H54 (cell line): Measurements from ENCODE around the gene GRIA1.
A peak's percentile ranks its signal among the peaks of the same experiment; 100 is the strongest.

Experiments used
- DNase-seq: peaks from one replicate; pipeline ENCODE4 v3.0.0; 2011; ENCODE audit warnings: low spot score, mixed read lengths; ENCODE audit not compliant: insufficient read length
- FAIRE-seq: peaks from 3 replicates; lab custom pipeline; 2011; peaks lifted over from hg19 to GRCh38; lab: Jason Lieb, UNC
- POLR2A ChIP-seq: IDR thresholded peaks from 2 replicates; pipeline ENCODE4 v1.6.1; 2011; ENCODE audit warnings: low read depth, mild to moderate bottlenecking, low read length

Gene GRIA1

DNA sequence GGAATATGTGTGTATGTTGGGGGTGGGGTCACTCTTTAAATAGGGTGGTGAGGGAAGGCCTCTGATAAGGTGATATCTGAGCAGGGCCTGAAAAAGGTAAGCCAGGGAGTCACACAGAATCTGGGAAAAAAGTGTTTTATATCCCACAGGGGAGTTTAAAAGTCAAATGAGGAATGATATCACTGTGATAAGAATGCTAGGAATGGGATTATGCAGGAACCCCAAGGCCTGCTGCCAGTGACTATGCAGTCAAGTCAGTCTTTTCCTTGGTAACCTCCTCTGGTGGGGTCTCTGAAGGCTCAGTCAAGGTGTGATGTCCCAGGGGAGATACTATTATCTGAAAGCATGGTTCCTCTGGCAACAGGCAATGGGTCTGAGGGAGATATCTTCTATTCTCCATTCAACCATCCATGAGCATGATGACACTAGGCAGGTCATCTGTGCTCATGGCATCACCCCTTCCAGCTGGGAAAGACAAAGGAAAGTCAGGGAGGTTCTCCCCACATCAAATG is 53.5 kb downstream of the GRIA1 start:
- FAIRE-seq, result no peak
- no peak for TF ChIP-seq POLR2A
- no peak for DNase-seq

DNA sequence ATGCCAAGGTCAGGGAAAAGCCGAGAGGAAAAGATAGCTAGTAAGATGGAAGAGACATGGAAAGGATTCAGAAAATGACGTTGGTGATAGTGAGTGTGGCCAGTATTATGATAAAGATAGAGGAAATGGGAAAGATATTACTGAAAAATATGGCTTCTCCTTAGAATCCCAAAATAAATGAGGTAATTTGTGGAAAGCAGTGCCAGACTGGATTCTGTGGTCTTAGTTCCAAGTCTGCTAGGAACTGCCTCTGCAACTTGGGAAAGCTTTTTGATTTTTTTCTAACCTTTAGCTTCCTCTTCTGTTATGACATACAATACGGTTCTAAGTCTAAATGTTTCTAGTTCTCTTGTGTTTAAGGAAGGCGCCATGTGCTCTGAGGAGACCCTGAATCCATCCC is 54.2 kb downstream of the GRIA1 start:
- FAIRE-seq, result no peak
- no peak for DNase-seq
- TF ChIP-seq POLR2A, result no peak

DNA sequence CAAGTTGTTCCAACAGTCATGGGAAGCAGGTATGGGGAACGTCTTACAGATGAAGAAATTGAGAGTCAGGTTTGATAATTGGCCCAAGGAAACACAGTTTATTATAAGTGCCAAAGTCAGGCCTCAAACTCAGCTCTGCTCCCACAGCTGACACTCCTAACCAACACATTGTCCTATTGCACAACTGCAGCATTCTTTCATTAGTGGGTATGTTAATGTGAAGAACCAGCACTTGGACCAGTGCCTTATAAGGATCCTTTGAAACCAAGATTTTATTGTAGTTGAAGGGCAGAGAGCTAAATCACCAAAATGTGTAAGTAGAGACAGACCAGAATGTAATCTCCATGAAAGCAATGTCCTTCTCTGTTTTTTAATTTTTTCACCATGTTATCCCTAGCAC is 56.1 kb downstream of the GRIA1 start:
- no peak for DNase-seq
- TF ChIP-seq POLR2A, result no peak

DNA sequence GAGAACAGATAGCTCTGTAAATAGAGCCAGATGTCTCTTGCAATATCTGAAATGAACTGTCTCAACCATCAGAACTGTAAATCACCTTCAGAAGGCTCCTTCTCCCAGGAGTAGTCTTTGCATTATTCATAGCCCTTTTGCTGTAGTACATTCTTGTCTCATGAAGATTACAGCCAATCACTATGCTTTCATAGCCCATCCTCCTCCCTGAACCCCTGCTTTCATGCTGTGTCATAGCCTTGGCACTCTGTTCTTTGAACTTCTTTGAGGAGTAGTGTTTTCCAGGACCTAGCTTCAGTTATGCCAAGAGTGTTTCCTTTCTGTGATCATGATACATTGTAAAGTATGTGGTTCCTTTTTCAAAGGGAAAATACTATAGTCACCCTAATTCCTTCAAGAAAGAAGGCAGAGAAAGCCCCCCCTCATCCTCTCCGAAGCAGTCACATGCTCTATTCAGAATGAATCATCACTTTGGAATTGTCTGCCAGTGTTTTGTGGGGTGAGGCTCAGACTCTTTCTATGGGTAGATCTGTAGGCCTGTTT is 61.1 kb downstream of the GRIA1 start:
- no peak for TF ChIP-seq POLR2A
- peak; percentile 44 for DNase-seq
- FAIRE-seq, result peak; percentile 99

More for the DNA sequence above, 56.1 kb downstream of the GRIA1 start:
- no peak for FAIRE-seq

DNA sequence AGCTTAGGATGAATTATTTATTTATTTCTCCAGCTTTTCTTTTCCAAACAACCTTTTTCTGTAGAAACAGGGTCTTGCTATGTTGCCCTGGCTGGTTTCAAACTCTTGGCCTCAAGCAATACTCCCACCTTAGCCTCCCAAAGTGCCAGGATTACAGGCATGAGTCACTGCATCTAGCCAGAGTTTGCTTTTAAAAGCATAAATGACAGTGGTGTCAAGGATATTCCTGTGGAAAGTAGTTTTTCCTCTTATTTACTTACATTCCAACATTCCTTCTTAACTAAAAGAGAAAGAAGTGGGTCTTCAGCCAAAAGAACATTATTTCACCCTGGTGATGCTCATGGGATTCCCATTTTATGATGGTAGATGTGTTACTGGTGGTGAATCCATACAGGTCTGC is 62.4 kb downstream of the GRIA1 start:
- FAIRE-seq, result peak; percentile 64
- no peak for DNase-seq
- no peak for TF ChIP-seq POLR2A

DNA sequence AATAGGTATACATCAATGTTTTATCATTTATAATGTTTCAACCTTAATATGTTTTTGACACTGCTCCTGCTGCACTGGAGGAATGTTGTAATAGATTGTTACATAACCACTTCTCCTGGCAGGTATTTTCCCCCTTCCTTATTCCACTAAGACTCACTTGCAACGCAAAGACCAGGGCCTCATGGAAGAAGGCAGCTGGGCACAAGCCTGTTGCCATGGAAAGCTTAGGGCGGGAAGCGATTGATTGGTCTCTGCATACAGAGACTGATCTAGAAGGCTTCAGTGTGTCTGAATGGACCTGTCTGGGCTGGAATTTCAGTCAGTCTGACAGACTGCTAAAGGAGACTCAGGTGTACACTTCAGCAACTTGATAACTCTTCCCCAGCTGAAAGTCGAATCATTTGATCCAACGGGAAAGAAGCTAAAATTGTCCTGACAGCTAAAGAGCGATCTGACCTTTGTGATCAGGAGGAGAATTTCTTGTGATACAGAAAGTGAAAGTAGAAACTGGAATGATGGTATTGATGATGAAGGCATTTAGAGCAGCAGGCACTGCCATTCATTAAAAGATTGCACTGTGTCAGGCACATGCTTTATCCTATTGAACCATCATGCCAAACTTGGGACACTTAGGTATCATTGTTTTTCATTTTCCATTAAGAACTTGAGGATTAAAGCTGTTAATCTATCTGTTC is 65.1 kb downstream of the GRIA1 start:
- FAIRE-seq (no peak), DNase-seq (no peak)
- no peak for TF ChIP-seq POLR2A

DNA sequence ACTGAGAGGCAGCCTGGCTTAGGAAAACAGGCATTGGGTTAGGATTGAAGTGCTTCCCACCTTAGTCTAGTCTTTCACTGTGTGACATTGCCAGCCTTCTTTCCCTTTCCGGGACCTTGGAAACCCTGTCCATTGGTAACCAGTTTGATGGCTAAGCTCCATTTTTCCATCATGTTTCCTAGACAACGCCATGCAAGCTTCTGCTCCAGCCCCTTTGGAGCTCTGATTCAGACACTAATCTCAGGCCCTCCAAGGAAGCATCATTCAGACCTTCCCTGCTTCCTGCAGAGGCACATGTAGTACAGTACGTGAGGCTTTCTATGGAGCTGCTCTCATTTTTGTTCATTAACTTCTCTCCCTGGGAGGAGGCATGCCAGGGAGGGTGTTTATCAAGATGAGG is 68.5 kb downstream of the GRIA1 start:
- FAIRE-seq (no peak), DNase-seq (no peak)
- no peak for TF ChIP-seq POLR2A

DNA sequence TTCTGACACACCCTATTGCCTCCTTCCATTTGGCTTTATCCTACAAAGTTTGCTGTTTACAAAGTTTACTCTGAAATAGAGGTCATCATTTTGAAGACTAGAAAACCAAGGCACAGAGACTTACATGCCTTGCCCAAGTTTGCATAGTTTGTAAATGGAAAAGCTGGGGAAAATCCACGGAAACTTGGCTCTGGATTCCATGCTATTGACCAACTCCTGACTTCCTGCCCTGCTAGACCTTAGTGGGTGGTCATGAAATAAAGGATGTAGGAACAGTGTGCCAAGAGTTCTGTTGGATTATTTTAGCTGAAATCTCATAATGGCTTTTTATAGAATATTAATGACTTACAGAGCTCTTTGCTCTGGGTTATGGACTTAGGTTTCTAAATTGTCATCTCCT is 69.5 kb downstream of the GRIA1 start:
- no peak for FAIRE-seq
- no peak for TF ChIP-seq POLR2A
- no peak for DNase-seq

DNA sequence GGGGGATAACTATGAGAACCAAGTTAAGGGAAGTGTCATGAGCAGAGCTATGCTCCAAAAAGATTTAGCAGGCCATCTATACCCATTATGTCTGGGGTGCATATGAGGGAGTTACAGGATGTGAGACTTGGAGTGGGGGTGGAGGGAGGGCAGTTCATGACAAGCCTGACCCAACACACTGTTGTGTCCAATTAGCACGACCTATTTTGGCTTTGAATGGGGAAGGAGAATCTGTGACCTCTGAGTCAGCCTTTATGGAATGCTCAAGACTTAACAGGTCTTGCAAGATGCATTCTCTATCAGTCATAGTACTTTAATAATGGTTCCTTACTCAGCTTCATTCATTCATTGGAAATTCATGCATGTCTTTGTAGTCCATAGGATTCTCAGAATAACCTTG is 71.7 kb downstream of the GRIA1 start:
- no peak for DNase-seq
- no peak for TF ChIP-seq POLR2A
- peak; percentile 67 for FAIRE-seq

DNA sequence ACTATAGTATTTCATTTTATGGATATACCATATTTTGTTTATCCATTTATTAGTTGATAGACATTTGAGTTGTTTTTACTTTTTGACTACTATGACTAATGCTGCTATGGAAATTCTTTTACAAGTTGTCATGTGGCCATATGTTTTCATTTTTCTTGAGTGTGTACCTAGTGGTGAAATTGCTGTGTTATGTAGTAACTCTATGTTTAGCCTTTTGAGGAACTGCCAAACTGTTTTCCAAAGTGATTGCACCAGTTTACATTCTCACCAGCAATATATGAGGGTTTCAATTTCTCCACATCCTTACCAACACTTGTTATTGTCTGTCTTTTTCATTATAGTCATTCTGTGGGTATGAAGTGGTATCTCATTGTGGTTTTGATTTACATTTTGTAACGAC is 75.4 kb downstream of the GRIA1 start:
- TF ChIP-seq POLR2A, result no peak
- no peak for DNase-seq
- no peak for FAIRE-seq

DNA sequence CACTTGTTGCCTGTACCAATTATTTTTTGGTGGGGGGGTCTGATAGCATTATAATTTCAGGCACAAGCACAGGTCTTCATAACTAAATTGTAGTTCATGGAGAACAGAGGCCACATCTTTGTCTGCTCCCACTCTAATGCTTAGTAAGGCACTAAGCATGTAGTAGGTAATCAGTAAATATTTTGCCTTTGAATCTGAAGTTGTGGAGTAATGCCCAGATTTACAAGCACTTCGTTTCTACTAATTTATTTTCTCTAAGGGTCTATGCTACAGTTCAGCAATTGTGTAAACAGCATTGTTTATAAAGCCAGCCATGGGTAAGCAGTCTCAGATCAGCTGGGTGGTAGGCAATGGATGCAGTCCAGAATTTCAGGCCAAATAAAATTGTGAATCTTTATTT is 78.6 kb downstream of the GRIA1 start:
- DNase-seq (no peak), FAIRE-seq (no peak)
- TF ChIP-seq POLR2A, result no peak

DNA sequence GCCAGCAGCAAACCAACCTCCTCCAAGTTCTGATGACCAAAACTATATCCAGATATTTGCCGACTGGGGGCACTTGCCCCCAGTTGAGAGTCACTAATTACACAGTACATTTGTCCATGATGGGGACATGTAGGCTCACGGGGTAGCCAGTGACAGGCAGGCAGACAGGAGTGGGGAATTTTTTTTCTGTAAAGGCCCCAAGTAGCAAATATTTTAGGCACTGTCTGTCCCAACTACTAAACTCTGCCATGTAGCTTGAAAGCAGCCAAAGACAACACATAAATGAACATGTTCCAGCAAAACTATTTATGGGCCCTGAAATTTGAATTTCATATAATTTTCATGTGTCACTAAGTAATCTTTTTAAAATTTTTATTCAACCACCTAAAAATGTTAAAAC is 80.7 kb downstream of the GRIA1 start:
- TF ChIP-seq POLR2A, result no peak
- FAIRE-seq, result no peak
- no peak for DNase-seq

DNA sequence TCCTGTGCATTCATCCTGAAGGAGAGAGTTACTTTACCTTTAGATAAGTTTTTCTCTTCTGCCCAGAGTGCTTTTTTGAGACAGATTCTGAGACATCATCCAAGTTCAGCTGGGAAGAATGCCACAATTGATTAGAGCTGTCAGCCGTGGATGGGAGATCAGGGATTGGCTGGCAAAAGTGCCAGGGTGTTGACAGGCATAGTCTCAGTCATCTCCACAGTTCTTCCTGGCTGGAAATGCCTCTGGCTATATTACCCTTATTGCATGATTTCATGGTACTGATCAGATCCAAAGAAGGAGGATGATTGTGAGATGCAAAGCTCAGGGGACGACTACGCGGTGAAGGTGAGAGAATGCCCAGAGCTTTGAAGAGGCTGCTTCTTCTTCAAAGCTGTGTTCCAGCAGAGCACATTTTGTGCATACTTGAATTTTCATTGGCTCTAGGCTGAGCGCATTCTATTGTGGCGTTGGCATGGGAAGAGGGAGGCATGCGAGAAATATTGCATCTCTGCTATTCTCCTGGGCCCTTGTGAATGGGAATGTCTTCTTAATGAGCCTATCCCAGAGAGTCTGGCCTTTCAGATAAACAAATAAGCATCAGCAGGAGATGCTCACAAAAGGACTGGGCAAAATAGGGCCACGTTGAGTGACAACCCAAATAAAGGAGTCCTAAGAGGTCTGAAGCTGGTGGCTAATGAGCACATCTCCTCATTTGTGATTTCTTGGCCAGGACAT is 82.1 kb downstream of the GRIA1 start:
- no peak for DNase-seq
- TF ChIP-seq POLR2A, result no peak
- FAIRE-seq, result no peak

DNA sequence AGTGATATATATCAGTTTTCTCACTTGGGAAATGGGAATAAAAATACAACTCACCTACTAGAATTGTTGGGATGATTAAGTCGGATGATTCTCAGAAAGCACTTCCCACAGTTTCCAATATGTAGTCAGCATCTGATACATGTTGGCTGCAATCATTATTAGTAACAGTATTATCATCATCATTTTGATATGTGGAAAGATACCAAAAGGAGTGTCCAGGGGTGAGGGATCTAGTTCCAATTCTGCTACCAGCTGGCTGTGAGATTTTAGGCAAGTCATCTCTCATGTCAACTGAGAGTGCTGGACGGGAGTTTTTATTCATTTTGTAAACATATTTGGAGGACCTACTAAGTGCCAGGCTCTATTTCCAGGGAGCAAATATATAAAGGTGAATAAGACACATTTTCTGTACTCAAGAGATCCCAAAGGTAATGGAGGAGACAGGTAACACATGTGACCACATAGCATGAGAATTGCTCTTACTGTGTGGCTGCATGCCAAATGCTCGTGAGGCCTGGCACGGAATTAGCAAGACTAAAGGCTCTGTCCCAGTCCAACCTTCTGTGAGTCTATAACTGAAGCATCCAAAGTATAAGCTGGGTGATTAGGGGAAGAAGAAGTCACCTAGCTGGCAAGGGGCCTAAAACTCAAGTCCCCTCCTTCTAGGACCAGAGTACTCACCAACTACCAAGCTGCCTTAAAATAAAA is 83.0 kb downstream of the GRIA1 start:
- no peak for DNase-seq
- FAIRE-seq, result no peak
- no peak for TF ChIP-seq POLR2A
